Measurements from ENCODE around the gene ZNF534.
"Not testable (repeated sequence)": the region's sequence is repeated elsewhere in the genome, so short reads cannot be mapped to it uniquely, and the experiment has no call there.

ZNF534 gene

DNA sequence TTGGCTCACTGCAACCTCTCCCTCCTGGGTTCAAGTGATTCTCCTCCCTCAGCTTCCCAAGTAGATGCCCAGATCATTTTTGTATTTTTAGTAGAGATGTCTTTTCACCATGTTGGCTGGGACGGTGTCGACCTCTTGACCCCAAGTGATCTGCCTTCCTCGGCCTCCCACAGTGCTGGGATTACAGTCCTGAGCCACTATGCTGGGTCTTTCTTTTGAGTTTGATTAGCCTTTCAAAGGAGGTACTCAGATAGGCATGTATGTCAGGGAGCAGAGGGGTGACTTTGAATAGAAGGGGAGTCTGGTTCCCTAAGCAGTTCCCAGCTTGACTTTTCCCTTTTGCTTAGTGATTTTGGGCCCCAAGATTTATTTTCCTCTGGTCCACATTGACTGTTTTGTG, 71.5 kb downstream of the ZNF534 start:
- not testable (repeated sequence) for DNase-seq

DNA sequence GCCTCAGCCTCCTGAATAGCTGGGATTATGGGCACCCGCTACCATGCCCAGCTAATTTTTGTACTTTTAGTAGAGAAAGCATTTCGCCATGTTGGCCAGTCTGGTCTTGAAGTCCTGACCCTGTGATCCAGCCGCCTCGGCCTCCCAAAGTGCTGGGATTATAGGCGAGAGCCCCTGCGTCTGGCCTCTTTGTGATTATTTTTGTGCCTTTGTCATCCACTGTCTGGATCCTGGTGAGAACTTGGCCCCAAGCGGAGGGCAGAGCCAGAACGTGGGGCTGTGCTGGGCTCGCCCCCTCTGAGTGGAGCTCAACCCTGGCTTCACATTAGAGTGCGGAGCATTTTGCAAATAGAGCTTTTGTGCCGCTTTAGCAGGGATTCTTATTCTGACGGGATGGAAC, 72.0 kb downstream of the ZNF534 start:
- not testable (repeated sequence) for DNase-seq
